OCI-LY3 (cell line): ENCODE measurements around the gene UBE2G2.

Source experiments
- H2AFZ ChIP-seq: fragments of 200-600, 300-600 bp; shearing (Covaris generic); 2 replicates; pipeline ENCODE4 v1.6.0; 2014; ENCODE audit warnings: antibody characterized with exemption, low read depth, low read length
- H3K27ac ChIP-seq: fragments of 200-600, 300-600 bp; sonication (generic); 2 replicates; pipeline ENCODE4 v1.5.1; 2014; ENCODE audit warnings: mild to moderate bottlenecking, low read length, moderate library complexity, mixed read lengths
- H3K27me3 ChIP-seq: fragments of 200-600, 300-600 bp; sonication (generic); 2 replicates; pipeline ENCODE4 v1.6.1; 2014; ENCODE audit warnings: low read depth, low read length, mixed read lengths
- H3K36me3 ChIP-seq: fragments of 200-600, 300-600 bp; sonication (generic); replicated peaks from 2 replicates; pipeline ENCODE3; 2014; ENCODE audit warnings: low read depth, low read length, mixed read lengths
- H3K4me1 ChIP-seq: fragments of 300-600, 200-600 bp; sonication (generic); 2 replicates; pipeline ENCODE4 v1.6.1; 2014; ENCODE audit warnings: low read length, mixed read lengths
- H3K4me2 ChIP-seq: fragments of 200-600, 300-600 bp; sonication (generic); 2 replicates; pipeline ENCODE4 v1.6.1; 2014; ENCODE audit warnings: low read length, mixed read lengths
- H3K4me3 ChIP-seq: fragments of 300-600, 200-600 bp; sonication (generic); 2 replicates; pipeline ENCODE4 v1.5.1; 2014; ENCODE audit warnings: antibody characterized with exemption, mild to moderate bottlenecking, low read length, moderate library complexity
- H3K79me2 ChIP-seq: fragments of 300-600, 200-600 bp; shearing (Covaris generic); 2 replicates; pipeline ENCODE4 v1.6.1; 2014; ENCODE audit warnings: mild to moderate bottlenecking, low read length, mixed read lengths
- H3K9ac ChIP-seq: fragments of 300-600, 200-600 bp; shearing (Covaris generic); 2 replicates; pipeline ENCODE4 v1.6.0; 2014; ENCODE audit warnings: mild to moderate bottlenecking, low read length, moderate library complexity
- H3K9me3 ChIP-seq: fragments of 200-600, 300-600 bp; shearing (Covaris generic); 2 replicates; pipeline ENCODE4 v1.6.1; 2014; ENCODE audit warnings: low read length, mixed read lengths; ENCODE audit not compliant: insufficient read depth
- H4K20me1 ChIP-seq: fragments of 200-600, 300-600 bp; sonication (generic); 2 replicates; pipeline ENCODE4 v1.6.1; 2016; ENCODE audit warnings: low read length, mixed read lengths; ENCODE audit not compliant: insufficient read depth
- EZH2phosphoT487 ChIP-seq: fragments of 200-600 bp; shearing (Covaris generic); IDR thresholded peaks from 2 replicates; pipeline ENCODE4 v1.6.1; 2018; ENCODE audit warnings: antibody characterized with exemption, mixed run types, low read depth
- TF ChIP-seq, protein P1 (sequence below): fragments of 200-600, 300-600 bp; sonication (generic); IDR thresholded peaks from 2 replicates; pipeline ENCODE4 v1.5.1; 2014; ENCODE audit warnings: antibody characterized with exemption, low read length, low read depth

The UBE2G2 gene

DNA sequence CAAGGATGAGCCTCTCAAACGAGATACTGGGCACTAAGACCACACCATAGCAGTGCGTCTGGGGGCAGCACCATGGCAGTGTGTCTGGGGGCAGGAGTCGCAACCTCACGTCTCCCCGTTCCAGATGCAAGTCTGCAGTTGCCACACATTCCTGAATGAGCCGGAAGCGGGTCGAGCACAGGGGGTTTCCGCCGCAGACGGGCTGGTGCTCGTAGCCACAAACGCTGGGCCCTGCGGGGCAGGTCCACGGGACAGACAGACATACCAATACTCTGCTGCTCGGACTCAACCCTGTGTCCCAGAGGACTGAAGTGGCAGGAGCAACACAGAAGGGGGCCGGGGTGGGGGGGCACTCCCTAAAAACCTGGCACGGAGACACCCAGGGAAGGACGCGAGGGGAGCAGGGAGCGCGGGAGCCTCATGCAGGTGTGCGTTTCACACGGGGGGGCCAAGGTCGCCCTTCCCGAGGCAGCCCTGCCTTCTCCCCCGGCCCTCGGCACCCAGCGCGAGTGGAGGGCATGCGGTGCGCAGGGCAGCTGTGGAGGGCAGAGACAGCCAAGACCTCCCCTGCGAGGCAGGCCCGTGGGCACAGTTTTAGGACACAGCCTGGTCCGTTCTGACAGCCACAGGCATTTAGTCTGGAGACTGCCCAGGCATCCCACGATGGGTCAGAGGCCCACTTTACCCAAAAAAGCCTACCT is 47.4 kb upstream of the UBE2G2 start:
- no peaks in the 10 kb centered on the region for H3K79me2 ChIP-seq
- H3K9me3 ChIP-seq, result no peaks in the 10 kb centered on the region
- no peak overlapping the region for H3K9ac ChIP-seq
- H3K4me1 ChIP-seq, result no peaks in the 10 kb centered on the region
- H3K4me3 ChIP-seq, result no peak overlapping the region
- H2AFZ ChIP-seq, result no peak overlapping the region
- H3K27ac ChIP-seq, result no peak overlapping the region
- no peaks in the 10 kb centered on the region for H3K27me3 ChIP-seq
- TF ChIP-seq, protein P1, sequence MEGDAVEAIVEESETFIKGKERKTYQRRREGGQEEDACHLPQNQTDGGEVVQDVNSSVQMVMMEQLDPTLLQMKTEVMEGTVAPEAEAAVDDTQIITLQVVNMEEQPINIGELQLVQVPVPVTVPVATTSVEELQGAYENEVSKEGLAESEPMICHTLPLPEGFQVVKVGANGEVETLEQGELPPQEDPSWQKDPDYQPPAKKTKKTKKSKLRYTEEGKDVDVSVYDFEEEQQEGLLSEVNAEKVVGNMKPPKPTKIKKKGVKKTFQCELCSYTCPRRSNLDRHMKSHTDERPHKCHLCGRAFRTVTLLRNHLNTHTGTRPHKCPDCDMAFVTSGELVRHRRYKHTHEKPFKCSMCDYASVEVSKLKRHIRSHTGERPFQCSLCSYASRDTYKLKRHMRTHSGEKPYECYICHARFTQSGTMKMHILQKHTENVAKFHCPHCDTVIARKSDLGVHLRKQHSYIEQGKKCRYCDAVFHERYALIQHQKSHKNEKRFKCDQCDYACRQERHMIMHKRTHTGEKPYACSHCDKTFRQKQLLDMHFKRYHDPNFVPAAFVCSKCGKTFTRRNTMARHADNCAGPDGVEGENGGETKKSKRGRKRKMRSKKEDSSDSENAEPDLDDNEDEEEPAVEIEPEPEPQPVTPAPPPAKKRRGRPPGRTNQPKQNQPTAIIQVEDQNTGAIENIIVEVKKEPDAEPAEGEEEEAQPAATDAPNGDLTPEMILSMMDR, result no peak
- TF ChIP-seq EZH2phosphoT487, result no peak
- no peak overlapping the region for H3K4me2 ChIP-seq
- H4K20me1 ChIP-seq, result no peaks in the 10 kb centered on the region
- H3K36me3 ChIP-seq, result peaks cover 3% of the 10 kb centered on the region

DNA sequence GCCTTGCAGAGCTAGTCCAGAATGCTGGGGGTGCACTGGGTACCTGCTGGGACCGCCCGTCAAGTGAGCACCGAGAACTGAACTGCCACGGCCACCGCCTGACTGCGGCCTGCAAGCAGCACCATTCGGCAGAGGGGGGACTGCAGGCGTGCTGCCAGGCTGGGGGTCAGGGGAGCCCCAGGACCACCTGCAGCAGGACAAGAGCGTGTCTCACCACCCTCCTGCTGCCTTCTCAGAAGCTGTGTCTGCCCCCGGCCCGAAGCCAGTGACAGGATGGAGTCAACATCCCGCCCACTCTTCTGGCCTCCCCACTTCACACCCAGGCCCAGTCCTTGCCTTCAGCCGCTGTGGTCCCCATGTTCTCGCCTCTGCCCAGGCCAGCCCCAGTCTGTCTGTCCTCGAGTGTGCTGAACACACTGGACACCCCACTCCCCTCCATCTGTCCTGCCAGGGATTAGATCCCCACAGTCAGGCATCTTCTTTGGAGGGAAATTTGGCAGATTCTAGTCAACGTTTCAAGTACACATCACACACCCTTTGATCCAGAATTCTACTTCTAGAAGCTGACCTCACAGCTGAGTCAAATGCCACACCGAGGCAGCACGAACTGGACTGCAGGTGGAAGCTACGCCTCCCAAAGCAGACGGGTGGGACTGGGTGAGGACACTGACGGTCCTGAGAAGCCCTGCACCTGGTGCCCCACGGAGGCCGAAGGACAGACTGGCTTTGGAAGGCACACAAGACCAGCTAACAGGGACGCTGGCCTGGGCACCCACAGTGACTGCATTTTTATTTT is 45.8 kb upstream of the UBE2G2 start:
- Histone ChIP-seq H3K27ac (no peak overlapping the region), H3K36me3 (peaks cover 3% of the 10 kb centered on the region), H3K4me3 (no peak overlapping the region), H3K9me3 (no peaks in the 10 kb centered on the region), H3K4me2 (no peak overlapping the region), H2AFZ (no peak overlapping the region), H3K4me1 (no peaks in the 10 kb centered on the region), H4K20me1 (no peaks in the 10 kb centered on the region), H3K79me2 (no peaks in the 10 kb centered on the region), H3K27me3 (no peaks in the 10 kb centered on the region), H3K9ac (no peak overlapping the region)
- TF ChIP-seq EZH2phosphoT487, result no peak
- TF ChIP-seq, protein P1, result no peak

DNA sequence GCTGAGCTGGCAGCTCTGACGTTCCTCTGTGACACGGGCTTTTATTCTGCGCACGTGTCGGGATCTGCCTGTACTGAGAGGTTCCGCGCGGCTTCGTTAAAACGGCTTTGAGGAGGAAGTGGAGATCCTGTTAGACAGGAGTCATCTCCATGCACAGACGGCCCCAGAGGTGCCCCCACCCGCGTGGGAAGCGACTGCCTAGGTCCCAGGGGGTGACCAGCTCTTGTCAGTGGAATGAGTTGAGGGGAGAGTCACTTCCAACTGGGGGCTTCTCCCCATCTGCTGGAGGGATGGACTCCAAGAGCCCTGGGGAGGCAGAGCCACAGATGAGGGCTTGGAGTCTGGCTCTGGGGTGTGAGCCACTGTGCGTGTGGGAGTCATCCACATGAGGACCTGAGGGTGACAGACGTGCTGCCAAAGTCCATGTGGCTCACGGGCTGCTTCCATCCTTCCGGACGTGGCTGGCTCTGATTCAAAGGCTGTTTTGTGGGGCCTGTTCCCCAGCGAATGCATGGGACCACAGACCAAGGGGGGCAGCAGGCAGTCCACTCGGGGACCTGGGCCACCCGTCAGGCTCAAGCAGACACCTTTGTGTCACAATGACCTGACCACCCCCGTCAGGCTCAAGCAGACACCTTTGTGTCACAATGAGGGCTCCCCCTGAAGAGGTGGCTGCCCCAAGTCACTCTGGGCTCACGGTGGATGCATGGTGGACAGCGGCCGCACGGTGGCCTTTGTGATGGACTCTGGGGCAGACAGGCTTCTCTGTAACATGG is 45.1 kb upstream of the UBE2G2 start:
- Histone ChIP-seq H3K4me3 (no peak overlapping the region), H3K79me2 (no peaks in the 10 kb centered on the region), H3K4me1 (no peaks in the 10 kb centered on the region), H3K27me3 (no peaks in the 10 kb centered on the region; the same call in 1 of the 2 replicates), H3K4me2 (no peak overlapping the region), H3K9ac (no peak overlapping the region), H3K27ac (no peak overlapping the region), H3K9me3 (no peaks in the 10 kb centered on the region), H4K20me1 (no peaks in the 10 kb centered on the region), H3K36me3 (peaks cover 3% of the 10 kb centered on the region), H2AFZ (no peak overlapping the region)
- TF ChIP-seq EZH2phosphoT487, result no peak
- TF ChIP-seq, protein P1, result no peak

DNA sequence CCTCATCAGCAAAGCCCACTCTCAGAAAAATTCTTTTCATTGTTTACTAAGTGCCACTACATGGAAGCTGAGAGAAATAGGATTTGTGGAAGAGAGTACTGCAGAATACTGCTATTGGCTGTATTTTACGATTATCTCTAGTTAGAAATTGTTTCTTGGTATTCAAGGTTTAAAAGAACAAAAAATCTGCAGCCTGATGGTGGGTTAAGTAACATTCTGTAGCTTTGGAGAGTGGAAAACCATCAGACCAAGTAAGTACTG is 44.5 kb upstream of the UBE2G2 start:
- H2AFZ ChIP-seq, result no peak overlapping the region
- H3K79me2 ChIP-seq, result no peaks in the 10 kb centered on the region
- peak overlapping the region; percentile 62; the same call in 1 of the 2 replicates for H3K4me2 ChIP-seq
- H3K4me1 ChIP-seq, result no peaks in the 10 kb centered on the region
- H4K20me1 ChIP-seq, result no peaks in the 10 kb centered on the region
- H3K36me3 ChIP-seq, result peaks cover 3% of the 10 kb centered on the region
- H3K4me3 ChIP-seq, result no peak overlapping the region
- H3K27me3 ChIP-seq, result no peaks in the 10 kb centered on the region; the same call in 1 of the 2 replicates
- no peak overlapping the region for H3K27ac ChIP-seq
- no peak overlapping the region for H3K9ac ChIP-seq
- TF ChIP-seq EZH2phosphoT487, result no peak
- TF ChIP-seq, protein P1, result no peak
- no peaks in the 10 kb centered on the region for H3K9me3 ChIP-seq
